CD4-positive, alpha-beta T cell treated with Interleukin-4 for 1 hour (primary cell): ENCODE measurements around the gene ROBO1.

ENCODE experiments used
- DNase-seq, 2 donors: peaks; one replicate each; pipeline ENCODE4 v3.0.0-alpha.2; 2020 to 2022

ROBO1 gene

GRCh38 chr3:79040701-79041100 lies 727.1 kb downstream of the ROBO1 start:
- DNase-seq, result no peak

GRCh38 chr3:79040091-79040490 lies 727.7 kb downstream of the ROBO1 start:
- DNase-seq, result no peak

- no peak for DNase-seq
Observed at GRCh38 chr3:79039192-79039591, 728.6 kb downstream of the ROBO1 start.

- DNase-seq, result no peak
Observed at GRCh38 chr3:79038636-79039035, 729.2 kb downstream of the ROBO1 start.

- no peak for DNase-seq
Observed at GRCh38 chr3:79038057-79038456, 729.7 kb downstream of the ROBO1 start.

GRCh38 chr3:79032686-79033318 lies 735.0 kb downstream of the ROBO1 start:
- DNase-seq, result no peak

GRCh38 chr3:79030157-79030556 lies 737.6 kb downstream of the ROBO1 start:
- no peak for DNase-seq

GRCh38 chr3:79028916-79029315 lies 738.9 kb downstream of the ROBO1 start:
- DNase-seq, result no peak

- no peak for DNase-seq
Observed at GRCh38 chr3:79027593-79027992, 740.2 kb downstream of the ROBO1 start.

- DNase-seq, result no peak
Observed at GRCh38 chr3:79019924-79020173, 747.9 kb downstream of the ROBO1 start.

GRCh38 chr3:79019137-79019923 lies 748.5 kb downstream of the ROBO1 start:
- no peak for DNase-seq

- DNase-seq, result no peak
Observed at GRCh38 chr3:79018671-79019136, 749.1 kb downstream of the ROBO1 start.

- DNase-seq, result no peak
Observed at GRCh38 chr3:79018265-79018664, 749.5 kb downstream of the ROBO1 start.

GRCh38 chr3:79016587-79017376 lies 751.0 kb downstream of the ROBO1 start:
- DNase-seq, result no peak

GRCh38 chr3:79015854-79016253 lies 751.9 kb downstream of the ROBO1 start:
- DNase-seq, result no peak

- DNase-seq, result no peak
Observed at GRCh38 chr3:79012946-79013362, 754.8 kb downstream of the ROBO1 start.

GRCh38 chr3:79012530-79012913 lies 755.3 kb downstream of the ROBO1 start:
- no peak for DNase-seq

- DNase-seq, result no peak
Observed at GRCh38 chr3:79011821-79012529, 755.8 kb downstream of the ROBO1 start.

GRCh38 chr3:79009861-79010260 lies 757.9 kb downstream of the ROBO1 start:
- DNase-seq, result no peak

- no peak for DNase-seq
Observed at GRCh38 chr3:79006077-79006476, 761.7 kb downstream of the ROBO1 start.

GRCh38 chr3:79005084-79005483 lies 762.7 kb downstream of the ROBO1 start:
- no peak for DNase-seq

GRCh38 chr3:79003994-79004393 lies 763.8 kb downstream of the ROBO1 start:
- DNase-seq, result no peak
